ENCODE results near the gene SOCS1. TPM values are rescaled to one million over a fixed set of nuclear protein-coding genes. Genes with fewer than 3 reads are reported as not detected.

The SOCS1 gene
- total and polyA plus RNA-seq, 4 donors = 1.8 to 10.9 (median 2.3) TPM

DNA sequence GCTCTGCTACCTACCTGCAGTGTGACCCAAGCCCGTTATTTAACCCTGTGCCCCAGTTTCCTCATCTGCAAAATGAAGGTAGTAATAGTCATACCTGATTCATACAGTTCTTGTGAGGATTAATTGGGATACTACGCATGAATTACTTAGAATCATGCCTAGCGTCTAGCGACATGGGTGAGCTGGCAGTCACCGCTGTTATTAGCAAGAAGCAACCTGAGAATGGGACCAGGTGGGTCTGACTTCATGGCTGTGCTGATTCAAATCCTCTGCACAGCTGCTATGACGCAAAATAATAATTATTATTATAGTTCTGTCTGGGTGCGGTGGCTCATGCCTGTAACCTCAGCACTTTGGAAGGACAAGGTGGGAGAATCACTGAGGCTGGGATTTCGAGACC lies 7.9 kb downstream of the SOCS1 start:
- DNase-seq (ENCODE audit: low spot score) = no peak
- no peak overlapping the region for H3K4me3 ChIP-seq (ENCODE audit: low read depth in 1 of 3, low read length in 3 of 3)
- no peaks in the 10 kb centered on the region for H3K27me3 ChIP-seq (ENCODE audit: control insufficient read depth in 4 of 4, insufficient read depth in 4 of 4, low read length in 3 of 4)
- TF ChIP-seq TAF1 (conservative IDR thresholded peaks at IDR 0.05) (no peak), FOXA1 (IDR thresholded peaks at IDR 0.05) (no peak), FOXA2 (IDR thresholded peaks at IDR 0.05) (no peak), GABPA (IDR thresholded peaks at IDR 0.05 in 1 of 2, conservative IDR thresholded peaks at IDR 0.05 in 1 of 2) (no peak), JUND (IDR thresholded peaks at IDR 0.05) (no peak), HNF4G (IDR thresholded peaks at IDR 0.05) (no peak), YY1 (IDR thresholded peaks at IDR 0.05) (no peak), RXRA (IDR thresholded peaks at IDR 0.05) (no peak)
- TF ChIP-seq, protein P1, sequence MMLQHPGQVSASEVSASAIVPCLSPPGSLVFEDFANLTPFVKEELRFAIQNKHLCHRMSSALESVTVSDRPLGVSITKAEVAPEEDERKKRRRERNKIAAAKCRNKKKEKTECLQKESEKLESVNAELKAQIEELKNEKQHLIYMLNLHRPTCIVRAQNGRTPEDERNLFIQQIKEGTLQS (IDR thresholded peaks at IDR 0.05) = no peak
- TF ChIP-seq, protein P2, sequence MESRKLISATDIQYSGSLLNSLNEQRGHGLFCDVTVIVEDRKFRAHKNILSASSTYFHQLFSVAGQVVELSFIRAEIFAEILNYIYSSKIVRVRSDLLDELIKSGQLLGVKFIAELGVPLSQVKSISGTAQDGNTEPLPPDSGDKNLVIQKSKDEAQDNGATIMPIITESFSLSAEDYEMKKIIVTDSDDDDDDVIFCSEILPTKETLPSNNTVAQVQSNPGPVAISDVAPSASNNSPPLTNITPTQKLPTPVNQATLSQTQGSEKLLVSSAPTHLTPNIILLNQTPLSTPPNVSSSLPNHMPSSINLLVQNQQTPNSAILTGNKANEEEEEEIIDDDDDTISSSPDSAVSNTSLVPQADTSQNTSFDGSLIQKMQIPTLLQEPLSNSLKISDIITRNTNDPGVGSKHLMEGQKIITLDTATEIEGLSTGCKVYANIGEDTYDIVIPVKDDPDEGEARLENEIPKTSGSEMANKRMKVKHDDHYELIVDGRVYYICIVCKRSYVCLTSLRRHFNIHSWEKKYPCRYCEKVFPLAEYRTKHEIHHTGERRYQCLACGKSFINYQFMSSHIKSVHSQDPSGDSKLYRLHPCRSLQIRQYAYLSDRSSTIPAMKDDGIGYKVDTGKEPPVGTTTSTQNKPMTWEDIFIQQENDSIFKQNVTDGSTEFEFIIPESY (IDR thresholded peaks at IDR 0.05) = no peak
- TF ChIP-seq, protein P3, sequence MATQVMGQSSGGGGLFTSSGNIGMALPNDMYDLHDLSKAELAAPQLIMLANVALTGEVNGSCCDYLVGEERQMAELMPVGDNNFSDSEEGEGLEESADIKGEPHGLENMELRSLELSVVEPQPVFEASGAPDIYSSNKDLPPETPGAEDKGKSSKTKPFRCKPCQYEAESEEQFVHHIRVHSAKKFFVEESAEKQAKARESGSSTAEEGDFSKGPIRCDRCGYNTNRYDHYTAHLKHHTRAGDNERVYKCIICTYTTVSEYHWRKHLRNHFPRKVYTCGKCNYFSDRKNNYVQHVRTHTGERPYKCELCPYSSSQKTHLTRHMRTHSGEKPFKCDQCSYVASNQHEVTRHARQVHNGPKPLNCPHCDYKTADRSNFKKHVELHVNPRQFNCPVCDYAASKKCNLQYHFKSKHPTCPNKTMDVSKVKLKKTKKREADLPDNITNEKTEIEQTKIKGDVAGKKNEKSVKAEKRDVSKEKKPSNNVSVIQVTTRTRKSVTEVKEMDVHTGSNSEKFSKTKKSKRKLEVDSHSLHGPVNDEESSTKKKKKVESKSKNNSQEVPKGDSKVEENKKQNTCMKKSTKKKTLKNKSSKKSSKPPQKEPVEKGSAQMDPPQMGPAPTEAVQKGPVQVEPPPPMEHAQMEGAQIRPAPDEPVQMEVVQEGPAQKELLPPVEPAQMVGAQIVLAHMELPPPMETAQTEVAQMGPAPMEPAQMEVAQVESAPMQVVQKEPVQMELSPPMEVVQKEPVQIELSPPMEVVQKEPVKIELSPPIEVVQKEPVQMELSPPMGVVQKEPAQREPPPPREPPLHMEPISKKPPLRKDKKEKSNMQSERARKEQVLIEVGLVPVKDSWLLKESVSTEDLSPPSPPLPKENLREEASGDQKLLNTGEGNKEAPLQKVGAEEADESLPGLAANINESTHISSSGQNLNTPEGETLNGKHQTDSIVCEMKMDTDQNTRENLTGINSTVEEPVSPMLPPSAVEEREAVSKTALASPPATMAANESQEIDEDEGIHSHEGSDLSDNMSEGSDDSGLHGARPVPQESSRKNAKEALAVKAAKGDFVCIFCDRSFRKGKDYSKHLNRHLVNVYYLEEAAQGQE (IDR thresholded peaks at IDR 0.05) = no peak
- WGBS = 95% methylated on average over 8 of the region's 8 CpGs
- peaks cover 4 to 14% (median 10%) of the 10 kb centered on the region in 4 donors for H3K4me1 ChIP-seq (ENCODE audit: control insufficient read depth in 4 of 4, insufficient read depth in 4 of 4, low read length in 3 of 4)
- peaks cover 0 to 1% (median 0%) of the 10 kb centered on the region in 4 donors for H3K36me3 ChIP-seq (ENCODE audit: control insufficient read depth in 4 of 4, insufficient read depth in 3 of 4, low read depth in 1 of 4, low read length in 3 of 4)
- no peak overlapping the region for H3K27ac ChIP-seq (ENCODE audit: low read depth in 1 of 2, low read length in 2 of 2)
- no peak overlapping the region for H3K9ac ChIP-seq (ENCODE audit: low read depth in 1 of 2, low read length in 2 of 2)
- H3K9me3 ChIP-seq (ENCODE audit: control insufficient read depth in 4 of 4, low read length in 3 of 4) = no peaks in the 10 kb centered on the region

DNA sequence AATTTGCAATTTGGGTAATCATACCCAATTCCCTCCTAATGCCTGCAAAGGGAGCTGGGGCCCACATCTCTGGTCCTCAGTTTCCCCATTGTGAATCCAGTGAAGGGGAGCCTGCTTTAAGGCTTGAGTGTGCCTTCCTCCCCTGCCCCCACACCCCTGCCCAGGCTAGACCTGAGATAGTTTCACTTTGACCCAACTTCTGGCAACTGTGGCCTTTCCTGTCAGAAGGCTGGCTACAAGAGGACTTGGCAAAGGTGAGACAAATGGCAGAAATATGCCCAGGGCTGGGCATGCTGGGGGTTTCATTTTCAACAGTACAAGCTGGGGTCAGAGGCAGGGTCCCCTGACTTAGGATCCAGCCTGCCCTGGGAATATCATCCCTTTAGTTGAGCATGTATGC lies 10.0 kb downstream of the SOCS1 start:
- H3K4me3 ChIP-seq (ENCODE audit: low read depth in 1 of 3, low read length in 3 of 3) = no peak overlapping the region
- TF ChIP-seq YY1 (IDR thresholded peaks at IDR 0.05) (no peak), JUND (IDR thresholded peaks at IDR 0.05) (no peak), TAF1 (conservative IDR thresholded peaks at IDR 0.05) (no peak), HNF4A (conservative IDR thresholded peaks at IDR 0.05) (peak; percentile 6 to 8), RXRA (IDR thresholded peaks at IDR 0.05) (no peak)
- DNase-seq (ENCODE audit: low spot score) = no peak
- no peak overlapping the region for H3K27ac ChIP-seq (ENCODE audit: low read depth in 1 of 2, low read length in 2 of 2)
- H3K9ac ChIP-seq (ENCODE audit: low read depth in 1 of 2, low read length in 2 of 2) = no peak overlapping the region
- no peaks in the 10 kb centered on the region for H3K9me3 ChIP-seq (ENCODE audit: control insufficient read depth in 4 of 4, low read length in 3 of 4)
- no peaks in the 10 kb centered on the region for H3K36me3 ChIP-seq (ENCODE audit: control insufficient read depth in 4 of 4, insufficient read depth in 3 of 4, low read depth in 1 of 4, low read length in 3 of 4)
- H3K27me3 ChIP-seq (ENCODE audit: control insufficient read depth in 4 of 4, insufficient read depth in 4 of 4, low read length in 3 of 4) = no peaks in the 10 kb centered on the region
- peaks cover 4 to 14% (median 10%) of the 10 kb centered on the region in 4 donors for H3K4me1 ChIP-seq (ENCODE audit: control insufficient read depth in 4 of 4, insufficient read depth in 4 of 4, low read length in 3 of 4)

DNA sequence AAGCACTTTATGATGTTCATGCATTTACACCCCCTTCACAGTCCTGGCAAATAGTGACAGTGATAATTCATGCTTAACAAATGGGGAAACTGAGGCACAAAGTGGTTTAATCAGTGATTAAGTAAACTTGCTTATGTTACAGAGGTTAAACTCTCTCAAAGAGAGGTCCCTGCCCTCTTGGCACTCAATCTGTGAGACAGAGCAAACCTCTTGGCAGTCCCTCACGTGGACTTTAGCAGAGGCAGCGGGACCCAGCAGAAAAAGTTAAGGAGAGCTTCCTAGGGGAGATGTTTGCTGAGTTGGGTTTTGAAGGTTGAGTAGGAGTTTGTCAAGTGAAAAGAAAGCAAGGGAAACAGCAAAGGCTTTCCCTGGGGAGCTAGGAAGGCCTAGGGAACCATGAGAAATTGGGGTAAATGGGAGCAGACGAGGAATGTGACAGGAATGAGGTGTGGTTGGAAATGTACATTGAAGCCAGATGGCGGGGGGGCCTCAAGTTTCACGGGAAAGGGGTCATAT lies 10.7 kb downstream of the SOCS1 start:
- TF ChIP-seq SP1 (IDR thresholded peaks at IDR 0.05) (no peak), RXRA (IDR thresholded peaks at IDR 0.05) (peak; percentile 45 to 56), FOXA2 (IDR thresholded peaks at IDR 0.05) (peak; percentile 15), HNF4A (conservative IDR thresholded peaks at IDR 0.05) (peak; percentile 73 to 74), RAD21 (IDR thresholded peaks at IDR 0.05) (no peak)
- H3K27ac ChIP-seq (ENCODE audit: low read depth in 1 of 2, low read length in 2 of 2) = no peak overlapping the region
- H3K9me3 ChIP-seq (ENCODE audit: control insufficient read depth in 4 of 4, low read length in 3 of 4) = no peaks in the 10 kb centered on the region
- no peaks in the 10 kb centered on the region for H3K36me3 ChIP-seq (ENCODE audit: control insufficient read depth in 4 of 4, insufficient read depth in 3 of 4, low read depth in 1 of 4, low read length in 3 of 4)
- no peak for DNase-seq (ENCODE audit: low spot score)
- no peak overlapping the region for H3K4me3 ChIP-seq (ENCODE audit: low read depth in 1 of 3, low read length in 3 of 3)
- H3K27me3 ChIP-seq (ENCODE audit: control insufficient read depth in 4 of 4, insufficient read depth in 4 of 4, low read length in 3 of 4) = no peaks in the 10 kb centered on the region
- no peak overlapping the region for H3K9ac ChIP-seq (ENCODE audit: low read depth in 1 of 2, low read length in 2 of 2)
- 71% methylated on average over 5 of the region's 5 CpGs for WGBS
- H3K4me1 ChIP-seq (ENCODE audit: control insufficient read depth in 4 of 4, insufficient read depth in 4 of 4, low read length in 3 of 4) = peaks cover 4 to 14% (median 10%) of the 10 kb centered on the region in 4 donors

Data from liver (tissue), 9 donors.